Stimulated activated memory B cell treated with anti-CD40 and anti-IgM and Interleukin-4, amounts not matched to agents 10 μg/mL and 1 μg/mL and 100 μg/mL, for 72 hours (primary cell): ENCODE data around the gene EXOC2.
"Not testable (repeated sequence)": the region's sequence is repeated elsewhere in the genome, so short reads cannot be mapped to it uniquely, and the experiment has no call there.

Source experiments
- ATAC-seq: fragments of 150-1000 bp; cut with Tn5 transposase; 2 replicates; pipeline ENCODE4 v1.10.0; 2021
- H3K27ac Mint-ChIP-seq: one replicate; pipeline ENCODE4 v1.8.0; 2022; ENCODE audit warnings: mild to moderate bottlenecking, mixed read lengths
- H3K27me3 Mint-ChIP-seq: one replicate; pipeline ENCODE4 v1.8.0; 2022; ENCODE audit warnings: mixed read lengths
- H3K36me3 Mint-ChIP-seq: one replicate; pipeline ENCODE4 v1.8.0; 2022; ENCODE audit warnings: mixed read lengths
- H3K4me1 Mint-ChIP-seq: one replicate; pipeline ENCODE4 v1.8.0; 2022; ENCODE audit warnings: mixed read lengths
- H3K4me3 Mint-ChIP-seq: one replicate; pipeline ENCODE4 v1.8.0; 2022; ENCODE audit warnings: mild to moderate bottlenecking, moderate library complexity, mixed read lengths
- H3K9me3 Mint-ChIP-seq: one replicate; pipeline ENCODE4 v1.8.0; 2022; ENCODE audit warnings: mixed read lengths

Gene EXOC2

DNA sequence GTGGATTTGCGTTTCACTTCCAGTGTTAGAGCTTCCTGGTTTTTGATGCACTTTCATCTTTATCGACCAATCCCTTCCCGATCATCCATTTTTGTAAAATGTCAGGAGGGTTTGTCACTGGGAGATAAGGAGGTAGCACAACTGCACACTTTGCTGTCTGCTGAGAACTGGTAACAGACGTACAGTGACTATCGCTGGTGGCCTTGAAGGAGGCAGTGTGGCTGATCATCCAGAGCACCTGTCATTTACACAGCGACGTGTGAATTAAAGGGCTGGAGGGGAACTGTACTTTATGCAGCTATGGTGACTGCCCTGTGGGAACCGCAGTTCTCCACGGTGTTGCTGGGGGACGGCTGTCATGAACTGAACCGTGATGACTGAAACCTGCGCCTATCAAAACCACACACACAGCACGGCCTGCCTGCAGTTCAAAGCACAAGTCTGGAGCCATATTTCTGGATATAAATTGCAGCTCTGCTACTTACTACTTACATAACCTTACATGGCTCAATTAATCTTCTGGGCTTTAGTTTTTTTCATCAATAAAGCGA lies 86.0 kb downstream of the EXOC2 start:
- H3K4me1 Mint-ChIP-seq: peaks cover 20% of the 10 kb centered on the region
- peaks cover 4% of the 10 kb centered on the region for H3K9me3 Mint-ChIP-seq
- H3K36me3 Mint-ChIP-seq: peaks cover 51% of the 10 kb centered on the region
- no peaks in the 10 kb centered on the region for H3K27me3 Mint-ChIP-seq
- ATAC-seq: no peak
- H3K27ac Mint-ChIP-seq: no peak overlapping the region
- H3K4me3 Mint-ChIP-seq: no peak overlapping the region

DNA sequence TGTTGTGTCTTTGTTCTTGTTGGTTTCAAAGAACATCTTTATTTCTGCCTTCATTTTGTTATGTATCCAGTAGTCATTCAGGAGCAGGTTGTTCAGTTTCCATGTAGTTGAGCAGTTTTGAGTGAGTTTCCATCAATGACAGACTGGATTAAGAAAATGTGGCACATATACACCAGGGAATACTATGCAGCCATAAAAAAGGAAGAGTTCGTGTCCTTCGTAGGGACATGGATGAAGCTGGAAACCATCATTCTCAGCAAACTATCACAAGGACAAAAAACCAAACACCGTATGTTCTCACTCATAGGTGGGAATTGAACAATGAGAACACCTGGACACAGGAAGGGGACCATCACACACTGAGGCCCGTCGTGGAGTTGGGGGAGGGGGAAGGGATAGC lies 87.0 kb downstream of the EXOC2 start:
- H3K9me3 Mint-ChIP-seq, H3K27ac Mint-ChIP-seq, ATAC-seq, H3K27me3 Mint-ChIP-seq, H3K4me3 Mint-ChIP-seq: not testable (repeated sequence)
- peaks cover 12% of the 10 kb centered on the region for H3K4me1 Mint-ChIP-seq
- H3K36me3 Mint-ChIP-seq: peaks cover 51% of the 10 kb centered on the region

DNA sequence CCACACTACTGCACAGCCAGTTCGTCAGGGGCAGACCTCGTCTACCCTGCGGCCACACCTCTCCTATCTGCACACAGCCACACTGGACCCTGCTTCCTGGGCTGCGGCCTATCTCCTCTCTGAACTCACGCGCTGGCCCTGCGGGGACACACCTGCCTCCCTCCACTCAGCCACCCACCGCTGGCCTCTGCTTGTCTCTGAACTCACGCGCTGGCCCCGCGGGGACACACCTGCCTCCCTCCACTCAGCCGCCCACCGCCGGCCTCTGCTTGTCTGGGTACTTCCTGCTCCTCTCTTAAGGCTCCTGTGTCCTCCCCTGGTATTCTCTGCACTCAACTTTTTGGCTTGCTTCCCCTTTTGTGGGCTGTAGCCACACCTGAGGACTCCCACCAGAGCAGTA lies 88.4 kb downstream of the EXOC2 start:
- peak; percentile 68 for ATAC-seq
- Mint-ChIP-seq H3K27me3 (no peaks in the 10 kb centered on the region), H3K36me3 (peaks cover 51% of the 10 kb centered on the region), H3K4me1 (peaks cover 8% of the 10 kb centered on the region), H3K4me3 (no peak overlapping the region), H3K9me3 (peaks cover 4% of the 10 kb centered on the region), H3K27ac (peak overlapping the region; percentile 30)

DNA sequence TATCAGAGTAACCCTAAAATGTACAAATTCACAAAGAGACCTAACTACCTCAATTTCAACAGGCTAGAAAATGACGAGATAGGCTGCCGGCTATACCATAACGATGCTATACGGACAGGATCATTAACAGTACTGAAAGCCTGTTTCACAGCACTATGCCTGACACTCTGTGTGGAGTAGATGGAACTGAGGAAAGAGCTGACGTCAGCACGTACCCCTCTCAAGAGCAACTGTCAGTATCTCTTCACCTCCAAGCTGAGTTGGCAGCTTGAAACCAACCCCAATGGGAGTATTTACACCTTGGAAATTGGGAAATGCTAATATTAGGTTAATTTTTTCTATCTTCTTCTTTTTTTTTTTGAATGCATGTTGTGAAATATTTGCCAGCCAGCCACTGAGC lies 89.7 kb downstream of the EXOC2 start:
- Mint-ChIP-seq H3K27me3 (no peaks in the 10 kb centered on the region), H3K4me1 (peaks cover 8% of the 10 kb centered on the region), H3K9me3 (peaks cover 4% of the 10 kb centered on the region), H3K4me3 (no peak overlapping the region), H3K27ac (no peak overlapping the region), H3K36me3 (peaks cover 43% of the 10 kb centered on the region)
- no peak for ATAC-seq

DNA sequence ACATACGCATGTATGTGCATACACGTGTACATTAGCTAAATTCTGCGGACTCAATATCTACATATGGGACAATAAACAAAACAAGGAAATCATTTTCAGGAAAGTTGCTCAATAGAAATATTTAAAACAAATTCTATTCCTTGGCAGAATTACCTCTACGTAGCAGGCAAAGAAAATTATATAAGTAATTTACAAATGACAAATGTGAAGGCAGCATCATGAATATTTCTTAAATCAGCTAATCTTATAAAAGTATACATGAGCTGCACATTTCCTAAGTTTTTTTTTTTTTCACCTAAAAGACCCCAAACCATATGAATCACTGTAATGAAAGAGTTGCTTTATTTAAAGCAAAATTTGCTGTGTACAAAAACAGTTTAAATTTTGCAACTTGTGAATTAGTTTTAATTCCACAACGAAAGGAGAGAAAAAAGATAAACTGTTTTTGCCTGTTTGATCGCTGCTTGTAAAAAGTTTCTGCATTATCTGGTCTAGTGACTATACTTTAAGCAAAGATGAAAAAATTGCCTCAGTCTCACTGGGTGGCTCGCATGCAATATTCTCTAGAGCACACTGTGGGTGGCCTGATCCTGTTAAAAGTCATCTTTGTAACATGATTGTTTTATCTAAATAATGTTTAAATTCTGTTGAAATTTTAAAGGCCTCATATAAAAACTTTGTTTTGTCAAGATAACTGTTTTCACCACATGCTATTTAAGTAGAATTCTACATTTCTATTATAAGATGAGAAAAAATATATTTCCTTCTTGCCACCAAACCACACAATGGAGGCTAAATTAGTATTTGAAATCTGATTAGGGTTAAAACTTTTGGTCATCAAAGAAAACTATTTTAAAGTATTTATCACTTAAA lies 93.1 kb downstream of the EXOC2 start:
- H3K9me3 Mint-ChIP-seq: no peaks in the 10 kb centered on the region
- peaks cover 22% of the 10 kb centered on the region for H3K36me3 Mint-ChIP-seq
- H3K27me3 Mint-ChIP-seq: no peaks in the 10 kb centered on the region
- no peak overlapping the region for H3K27ac Mint-ChIP-seq
- H3K4me3 Mint-ChIP-seq: no peak overlapping the region
- ATAC-seq: no peak
- H3K4me1 Mint-ChIP-seq: peaks cover 5% of the 10 kb centered on the region

DNA sequence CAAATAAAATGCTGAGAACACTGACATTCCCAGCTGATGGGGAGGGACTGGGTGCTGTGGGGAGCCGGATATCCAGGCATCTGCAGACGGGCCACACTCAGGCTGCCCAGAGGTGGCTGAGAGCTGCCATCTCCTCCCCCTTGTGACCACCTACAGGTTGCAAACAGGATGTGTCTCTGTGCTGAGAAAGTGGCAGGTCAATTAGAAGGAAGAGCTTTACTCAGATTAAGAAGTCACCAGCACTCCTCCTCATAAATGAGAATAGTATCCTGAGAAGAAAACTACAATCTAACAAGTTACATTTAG lies 99.1 kb downstream of the EXOC2 start:
- ATAC-seq: no peak
- Mint-ChIP-seq H3K27me3 (no peaks in the 10 kb centered on the region), H3K4me3 (no peak overlapping the region), H3K36me3 (peaks cover 37% of the 10 kb centered on the region), H3K9me3 (no peaks in the 10 kb centered on the region), H3K4me1 (peaks cover 4% of the 10 kb centered on the region), H3K27ac (no peak overlapping the region)

DNA sequence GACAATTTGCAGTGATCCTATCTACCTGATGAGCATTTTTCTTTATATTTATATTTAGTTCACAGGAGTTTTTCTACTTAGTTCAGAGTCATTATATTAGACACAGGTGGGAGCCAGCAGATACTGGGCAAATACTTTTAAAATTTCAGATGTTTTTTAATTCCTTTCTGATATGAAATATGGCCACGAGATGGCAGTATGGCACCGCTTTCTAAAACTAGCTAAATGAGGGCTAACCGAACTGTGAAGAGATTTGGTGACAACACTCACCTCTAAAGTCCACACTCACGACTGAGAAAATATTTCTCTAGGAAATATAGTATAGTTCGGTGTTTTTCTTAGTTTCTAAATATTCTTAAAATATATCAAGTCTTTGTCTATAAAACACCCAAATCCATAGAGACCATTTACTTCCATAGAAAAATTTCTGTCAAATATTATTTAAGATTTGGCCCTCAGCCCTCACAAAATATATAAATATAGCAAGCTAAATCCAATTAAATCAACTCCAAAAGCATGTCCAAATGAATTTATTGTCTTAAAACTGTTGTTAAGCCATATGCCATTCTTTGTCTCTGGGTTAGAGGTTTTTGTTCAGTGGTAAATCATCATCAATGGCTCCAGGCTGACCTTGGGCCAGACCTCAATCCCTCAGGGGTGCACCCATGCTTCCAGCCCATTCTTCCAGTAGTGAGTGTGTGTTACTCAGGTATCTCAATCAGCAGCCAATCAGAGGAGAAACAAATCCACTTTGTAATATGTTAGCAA lies 99.6 kb downstream of the EXOC2 start:
- ATAC-seq: peak; percentile 43

DNA sequence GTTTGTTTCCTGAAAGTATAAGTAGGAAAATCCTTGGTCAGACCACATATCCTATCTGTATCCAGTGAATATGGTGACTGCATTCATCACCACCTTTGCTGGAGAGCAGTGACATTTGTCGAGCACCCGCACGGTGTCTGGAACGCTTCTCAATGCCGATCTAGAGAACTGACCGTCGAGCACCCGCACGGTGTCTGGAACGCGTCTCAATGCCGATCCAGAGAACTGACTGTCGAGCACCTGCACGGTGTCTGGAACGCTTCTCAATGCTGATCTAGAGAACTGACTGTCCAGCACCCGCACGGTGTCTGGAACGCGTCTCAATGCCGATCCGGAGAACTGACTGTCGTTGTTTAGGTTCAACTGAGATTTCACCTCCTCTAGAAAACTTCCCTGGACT lies 103.8 kb downstream of the EXOC2 start:
- Mint-ChIP-seq H3K4me1 (peaks cover 4% of the 10 kb centered on the region), H3K27me3 (no peaks in the 10 kb centered on the region), H3K9me3 (no peaks in the 10 kb centered on the region), H3K27ac (no peak overlapping the region), H3K4me3 (no peak overlapping the region), H3K36me3 (peaks cover 35% of the 10 kb centered on the region)
- no peak for ATAC-seq

More for the DNA sequence above, 99.6 kb downstream of the EXOC2 start:
- Mint-ChIP-seq H3K4me1 (peaks cover 4% of the 10 kb centered on the region), H3K9me3 (no peaks in the 10 kb centered on the region), H3K27ac (no peak overlapping the region), H3K27me3 (no peaks in the 10 kb centered on the region), H3K4me3 (no peak overlapping the region), H3K36me3 (peaks cover 37% of the 10 kb centered on the region)

DNA sequence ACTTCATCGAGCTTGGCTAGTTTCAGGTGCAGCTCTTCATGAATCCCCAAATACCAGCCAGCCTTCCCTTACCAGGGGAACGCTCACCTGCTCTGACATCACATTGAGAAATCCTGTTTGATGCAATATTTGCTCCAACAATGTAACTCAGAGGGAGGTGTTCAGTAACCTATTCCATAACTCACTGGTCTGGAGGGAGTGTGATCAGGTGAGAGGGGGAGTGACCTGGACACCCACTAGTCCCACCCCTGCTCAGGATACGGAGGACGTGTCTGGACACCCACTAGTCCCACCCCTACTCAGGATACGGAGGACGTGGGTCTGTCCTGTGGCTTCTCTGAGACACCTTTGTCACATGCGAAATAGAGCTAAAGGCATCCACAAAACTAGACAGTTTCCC lies 106.4 kb downstream of the EXOC2 start:
- Mint-ChIP-seq H3K27ac (no peak overlapping the region), H3K27me3 (no peaks in the 10 kb centered on the region), H3K9me3 (no peaks in the 10 kb centered on the region), H3K4me1 (peaks cover 6% of the 10 kb centered on the region), H3K36me3 (peaks cover 33% of the 10 kb centered on the region), H3K4me3 (no peak overlapping the region)
- ATAC-seq: no peak

DNA sequence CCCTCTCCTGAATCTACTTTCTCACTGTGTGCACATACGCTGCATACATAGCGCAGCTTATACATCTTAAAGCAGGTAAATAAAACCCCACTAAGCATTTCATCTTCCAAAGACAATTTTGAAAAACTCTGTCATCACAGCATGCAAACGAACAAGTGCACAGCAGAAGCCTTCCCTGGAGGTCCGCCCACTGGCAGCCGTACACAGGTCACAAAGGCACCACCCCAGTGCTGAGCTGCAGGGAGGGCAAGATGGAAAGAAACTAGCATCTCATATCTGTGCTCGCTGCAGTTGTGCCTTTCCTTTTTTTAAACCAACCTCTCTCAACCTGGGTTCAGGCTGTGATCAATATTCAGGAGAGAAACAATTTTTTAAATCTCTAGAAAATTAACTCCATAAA lies 109.3 kb downstream of the EXOC2 start:
- Mint-ChIP-seq H3K27me3 (no peaks in the 10 kb centered on the region), H3K27ac (peak overlapping the region; percentile 31), H3K9me3 (no peaks in the 10 kb centered on the region), H3K4me1 (peaks cover 6% of the 10 kb centered on the region), H3K4me3 (no peak overlapping the region), H3K36me3 (peaks cover 10% of the 10 kb centered on the region)
- ATAC-seq: no peak

DNA sequence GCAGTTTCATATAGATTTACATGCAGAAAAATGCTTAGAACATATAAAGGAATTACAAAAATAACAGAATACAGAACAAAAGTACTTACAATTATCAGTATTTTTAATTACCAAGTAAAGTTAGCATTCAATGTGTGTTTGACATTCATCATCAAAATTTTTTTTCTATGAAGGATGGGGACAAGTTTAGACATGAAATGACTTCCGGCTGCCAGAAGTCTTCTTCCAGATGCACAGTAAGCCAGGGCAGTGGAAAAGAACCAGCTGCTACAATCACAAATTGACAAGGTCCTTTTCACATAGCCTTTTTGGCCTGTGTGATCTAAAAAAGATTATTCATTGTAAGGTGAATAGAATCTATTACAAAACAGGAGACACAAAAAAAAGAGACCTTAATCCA lies 109.8 kb downstream of the EXOC2 start:
- Mint-ChIP-seq H3K4me1 (peaks cover 6% of the 10 kb centered on the region), H3K9me3 (no peaks in the 10 kb centered on the region), H3K27ac (peak overlapping the region; percentile 31), H3K36me3 (peaks cover 10% of the 10 kb centered on the region), H3K27me3 (no peaks in the 10 kb centered on the region), H3K4me3 (no peak overlapping the region)
- no peak for ATAC-seq

DNA sequence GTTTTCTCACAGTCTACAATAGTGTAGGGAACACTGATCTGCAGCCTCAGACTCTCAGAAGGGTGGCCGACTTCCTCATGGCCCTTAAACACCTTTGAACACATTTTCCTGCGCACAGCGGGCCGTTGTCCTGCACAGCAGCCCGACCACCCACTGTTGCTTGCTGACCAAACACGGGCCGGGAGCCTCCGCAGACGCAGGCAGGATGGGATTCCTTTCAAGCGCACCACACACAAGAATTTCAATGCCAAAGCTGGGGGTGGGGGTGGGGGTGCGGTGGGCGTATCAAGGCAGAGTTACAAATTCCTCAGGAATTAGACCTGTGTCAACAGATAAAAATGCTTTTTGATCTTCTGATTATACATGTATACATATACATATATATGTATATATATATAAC lies 110.6 kb downstream of the EXOC2 start:
- Mint-ChIP-seq H3K36me3 (peaks cover 10% of the 10 kb centered on the region), H3K4me3 (no peak overlapping the region), H3K27ac (no peak overlapping the region), H3K9me3 (no peaks in the 10 kb centered on the region), H3K4me1 (peaks cover 6% of the 10 kb centered on the region), H3K27me3 (no peaks in the 10 kb centered on the region)
- ATAC-seq: no peak

DNA sequence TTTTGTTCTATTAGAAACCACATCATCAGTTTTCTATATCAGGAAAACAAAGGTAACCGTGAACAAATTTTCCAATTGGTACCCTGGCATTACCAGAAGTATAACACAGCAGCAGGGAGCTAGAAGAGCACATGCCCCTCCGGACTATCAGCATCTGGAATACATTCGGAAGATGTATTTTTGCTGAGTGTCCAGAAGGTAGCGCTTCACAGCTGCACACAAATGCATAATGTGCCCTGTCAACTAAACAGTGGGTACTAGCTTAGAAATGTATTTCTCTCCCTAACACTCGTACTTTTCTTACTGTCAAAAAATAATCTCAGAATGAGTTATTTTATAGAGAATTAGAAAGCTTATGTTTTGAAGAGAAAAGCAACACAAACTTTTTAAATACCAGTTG lies 113.6 kb downstream of the EXOC2 start:
- H3K4me1 Mint-ChIP-seq: peaks cover 6% of the 10 kb centered on the region

DNA sequence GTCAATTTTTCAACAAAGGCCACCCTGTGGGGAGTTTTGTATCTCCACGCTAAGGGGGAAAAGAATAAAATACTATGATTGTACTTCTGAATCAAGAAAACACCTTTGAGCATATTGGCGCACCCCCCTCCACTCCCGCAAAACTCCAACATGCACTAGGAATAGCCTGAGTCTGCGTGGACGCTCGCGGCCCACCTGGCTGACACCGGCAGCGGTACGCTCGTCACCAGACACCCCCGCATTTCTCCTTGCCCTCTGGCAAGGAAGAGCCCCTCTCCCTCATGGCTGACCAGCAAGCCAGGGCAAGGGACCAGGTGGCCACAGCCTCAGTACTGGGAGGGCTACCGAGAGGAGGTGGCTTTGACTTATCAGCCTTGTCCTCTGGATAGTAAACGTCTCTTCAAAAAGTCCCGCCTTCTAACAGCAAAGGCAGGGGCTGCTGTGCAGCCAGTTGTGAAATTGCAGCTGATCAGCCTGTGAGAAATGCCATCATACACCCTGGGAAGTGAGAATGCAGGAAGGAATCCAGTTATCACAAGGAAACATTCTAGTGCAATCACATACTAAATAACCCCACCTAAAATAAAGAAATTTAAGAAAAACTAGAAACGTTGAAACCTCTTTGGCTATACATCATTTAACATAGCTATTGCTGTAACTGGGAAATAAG lies 120.2 kb downstream of the EXOC2 start:
- H3K27me3 Mint-ChIP-seq: no peaks in the 10 kb centered on the region
- H3K36me3 Mint-ChIP-seq: peaks cover 36% of the 10 kb centered on the region
- no peak overlapping the region for H3K4me3 Mint-ChIP-seq
- peaks cover 3% of the 10 kb centered on the region for H3K9me3 Mint-ChIP-seq
- H3K27ac Mint-ChIP-seq: no peak overlapping the region
- no peak for ATAC-seq
- no peaks in the 10 kb centered on the region for H3K4me1 Mint-ChIP-seq

More for the DNA sequence above, 113.6 kb downstream of the EXOC2 start:
- Mint-ChIP-seq H3K9me3 (peaks cover 3% of the 10 kb centered on the region), H3K36me3 (peaks cover 27% of the 10 kb centered on the region), H3K27me3 (no peaks in the 10 kb centered on the region), H3K27ac (no peak overlapping the region), H3K4me3 (no peak overlapping the region)
- no peak for ATAC-seq

DNA sequence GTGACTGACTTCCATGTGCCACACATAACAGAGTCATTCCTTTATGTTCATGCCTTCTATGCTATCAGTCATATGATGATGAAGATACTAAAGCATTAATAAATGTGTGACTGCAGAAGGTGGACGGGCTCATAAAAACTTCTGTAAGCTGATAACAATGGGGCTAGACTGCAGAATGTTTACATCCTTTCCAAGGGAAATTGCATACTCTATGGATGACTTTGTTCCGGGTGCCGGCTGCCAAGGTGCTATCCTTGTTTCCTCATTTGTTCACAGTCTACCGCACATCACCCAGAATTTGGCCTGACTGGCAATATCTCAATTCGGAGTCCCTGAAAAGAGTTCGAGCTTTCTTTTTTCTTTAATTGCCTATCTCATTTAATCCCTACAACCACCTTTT lies 121.0 kb downstream of the EXOC2 start:
- Mint-ChIP-seq H3K4me3 (no peak overlapping the region), H3K9me3 (peaks cover 3% of the 10 kb centered on the region), H3K36me3 (peaks cover 44% of the 10 kb centered on the region), H3K4me1 (no peaks in the 10 kb centered on the region), H3K27ac (no peak overlapping the region), H3K27me3 (no peaks in the 10 kb centered on the region)
- no peak for ATAC-seq
